Esophagus muscularis mucosa (tissue), 4 donors: ENCODE results near the gene SLC26A5. TPM values are rescaled to one million over a fixed set of nuclear protein-coding genes. Genes with fewer than 3 reads are reported as not detected.

ENCODE experiments used
- DNase-seq: peaks from one replicate; pipeline ENCODE4 v3.0.0-alpha.2; 2017; ENCODE audit errors: extremely low spot score
- H3K27ac ChIP-seq, 4 donors: fragments of 200-600 bp; sonication (generic); replicated peaks in 1 of 4; 1 replicate in 3 of 4; 2 replicates in 1 of 4; pipeline ENCODE4 v1.5.1; 2016 to 2019; ENCODE audit warnings: mild to moderate bottlenecking in 1 of 4
- H3K27me3 ChIP-seq, 4 donors: fragments of 200-600 bp; sonication (generic); one replicate each; pipeline versions ENCODE4 v1.5.1 to v1.6.0; 2016 to 2019
- H3K36me3 ChIP-seq, 4 donors: fragments of 200-600 bp; sonication (generic); one replicate each; pipeline ENCODE4 v1.5.1; 2016 to 2019
- H3K4me1 ChIP-seq, 4 donors: fragments of 200-600 bp; sonication (generic); one replicate each; pipeline ENCODE4 v1.5.1; 2016 to 2019
- H3K4me3 ChIP-seq, 4 donors: fragments of 200-600 bp; sonication (generic); 1 replicate in 2 of 4; 2 replicates in 2 of 4; pipeline ENCODE4 v1.5.1; 2016 to 2019; ENCODE audit warnings: mild to moderate bottlenecking in 4 of 4, moderate library complexity in 1 of 4
- H3K9me3 ChIP-seq, 4 donors: fragments of 200-600 bp; sonication (generic); 1 replicate in 3 of 4; 2 replicates in 1 of 4; pipeline ENCODE4 v1.5.1; 2016 to 2019
- CTCF ChIP-seq, 3 experiments: fragments of 200-600 bp in 2 of 3; fragments of 450-650 bp in 1 of 3; sonication (generic) in 2 of 3; IDR thresholded peaks; one replicate each; pipeline ENCODE4 v1.5.1; 2017 to 2019; ENCODE audit warnings: antibody characterized with exemption in 3 of 3, mild to moderate bottlenecking in 2 of 3, moderate library complexity in 1 of 3
- EP300 ChIP-seq: sonication (generic); formaldehyde crosslinking; IDR thresholded peaks from one replicate; pipeline ENCODE4 v1.6.1; 2017; ENCODE audit warnings: antibody characterized with exemption
- POLR2A ChIP-seq: fragments of 450-650 bp; IDR thresholded peaks from one replicate; pipeline ENCODE4 v1.6.1; 2017; ENCODE audit warnings: antibody characterized with exemption, moderate library complexity, mild to moderate bottlenecking, low read depth
- POLR2AphosphoS5 ChIP-seq, 2 donors: sonication (generic); formaldehyde crosslinking; IDR thresholded peaks; one replicate each; pipeline ENCODE4 v1.6.1; 2017; ENCODE audit warnings: antibody characterized with exemption in 2 of 2
- WGBS: methylation state at CpG from one replicate; pipeline ENCODE4 v1.1.5; 2018; 5-methylcytosine and 5-hydroxymethylcytosine counted together
- intact Hi-C: fragments of 100-400 bp; cut with DNase I; formaldehyde crosslinking; loops from one replicate; pipeline ENCODE4 v1.15.1; 2023
- total RNA-seq, 4 donors: library from RNA; depleted of rRNA; stranded (reverse); fragments of >200 nt; gene quantifications; one replicate each; pipeline versions ENCODE4 v1.1.0 to v1.2.1, GENCODE V29; 2016

The SLC26A5 gene
- total RNA-seq, 4 donors from 2014 or later: under 0.01 TPM; not detected in 3

GRCh38 chr7:103469095-103469948, 23.3 kb upstream of the SLC26A5 start:
- no peaks in the 10 kb centered on the region for H3K9me3 ChIP-seq
- intact Hi-C loops: no loop called here
- no peaks in the 10 kb centered on the region for H3K36me3 ChIP-seq
- 75% methylated on average over 4 of the region's 4 CpGs for WGBS
- no peak for DNase-seq
- H3K27me3 ChIP-seq: no peaks in the 10 kb centered on the region
- no peaks in the 10 kb centered on the region for H3K4me1 ChIP-seq
- no peak for TF ChIP-seq CTCF (IDR thresholded peaks at IDR 0.05)
- TF ChIP-seq EP300: no peak
- no peak for TF ChIP-seq POLR2AphosphoS5 (IDR thresholded peaks at IDR 0.05)
- TF ChIP-seq POLR2A: no peak
- H3K4me3 ChIP-seq: no peak overlapping the region
- no peak overlapping the region for H3K27ac ChIP-seq

- Histone ChIP-seq H3K9me3 (no peaks in the 10 kb centered on the region), H3K27me3 (peaks cover 0 to 7% (median 0%) of the 10 kb centered on the region in 4 donors), H3K4me1 (no peaks in the 10 kb centered on the region), H3K36me3 (no peaks in the 10 kb centered on the region), H3K27ac (no peak overlapping the region), H3K4me3 (no peak overlapping the region)
- intact Hi-C loops: no loop called here
- WGBS: 65% methylated on average over 3 of the region's 3 CpGs
- DNase-seq: no peak
- TF ChIP-seq POLR2A (no peak), POLR2AphosphoS5 (IDR thresholded peaks at IDR 0.05) (no peak), CTCF (IDR thresholded peaks at IDR 0.05) (no peak), EP300 (no peak)
Observed at GRCh38 chr7:103466814-103467213, 20.8 kb upstream of the SLC26A5 start.

- DNase-seq: no peak
- TF ChIP-seq POLR2A (no peak), POLR2AphosphoS5 (IDR thresholded peaks at IDR 0.05) (no peak), CTCF (IDR thresholded peaks at IDR 0.05) (no peak), EP300 (no peak)
- Histone ChIP-seq H3K4me1 (no peaks in the 10 kb centered on the region), H3K36me3 (no peaks in the 10 kb centered on the region), H3K9me3 (no peaks in the 10 kb centered on the region), H3K4me3 (no peak overlapping the region), H3K27ac (no peak overlapping the region), H3K27me3 (peaks cover 0 to 7% (median 0%) of the 10 kb centered on the region in 4 donors)
- 61% methylated on average over 2 of the region's 7 CpGs for WGBS
- intact Hi-C loops: no loop called here
Observed at GRCh38 chr7:103462358-103462757, 16.4 kb upstream of the SLC26A5 start.

- WGBS: 16% methylated on average over 17 of the region's 17 CpGs
- Histone ChIP-seq H3K36me3 (no peaks in the 10 kb centered on the region), H3K27me3 (peaks cover 0 to 55% (median 10%) of the 10 kb centered on the region in 4 donors), H3K4me1 (peaks cover 7 to 14% (median 13%) of the 10 kb centered on the region in 4 donors), H3K9me3 (peaks cover 0 to 6% (median 0%) of the 10 kb centered on the region in 4 donors), H3K27ac (no peak overlapping the region), H3K4me3 (no peak overlapping the region)
- DNase-seq: no peak
- intact Hi-C loops: no loop called here
- TF ChIP-seq CTCF (IDR thresholded peaks at IDR 0.05) (peak in 2 of 3 experiments; percentile 19 to 39), POLR2AphosphoS5 (IDR thresholded peaks at IDR 0.05) (no peak), EP300 (no peak), POLR2A (no peak)
Observed at GRCh38 chr7:103447073-103447960, 1.3 kb upstream of the SLC26A5 start.
